Measurements from ENCODE around the gene SH3D19.
"Not testable (repeated sequence)": the region's sequence is repeated elsewhere in the genome, so short reads cannot be mapped to it uniquely, and the experiment has no call there.

The SH3D19 gene

GRCh38 chr4:151276787-151277562, 48.4 kb downstream of the SH3D19 start, which contains the start of gene PRSS48:
Gene PRSS48 (plus strand): TSS chr4:151277161. CDS start chr4:151277173, 12 bp downstream.
- Histone ChIP-seq H3K4me1 (ENCODE audit: insufficient read depth, low read length, poor library complexity, severe bottlenecking) (no peaks in the 10 kb centered on the region), H4K20me1 (ENCODE audit: insufficient read depth, low read length, poor library complexity, severe bottlenecking) (no peaks in the 10 kb centered on the region), H3K79me2 (ENCODE audit: insufficient read depth, low read length) (no peaks in the 10 kb centered on the region), H3K27me3 (ENCODE audit: insufficient read depth, low read length, poor library complexity, severe bottlenecking) (no peaks in the 10 kb centered on the region), H3K9me2 (replicated peaks; ENCODE audit: low read depth, low read length) (no peaks in the 10 kb centered on the region), H2AFZ (ENCODE audit: low read length) (0 out of 2 replicates have a peak within 1 kb of the TSS, but pooled peaks have one; percentile 53), H3F3A (ENCODE audit: low read depth) (no peaks in the 10 kb centered on the region), H3K9me3 (ENCODE audit: insufficient read depth, low read depth, low read length) (no peaks in the 10 kb centered on the region), H3K9ac (ENCODE audit: low read depth, low read length, poor library complexity, severe bottlenecking) (no peak within 1 kb of the TSS), H3K4me3 (ENCODE audit: low read length, poor library complexity, severe bottlenecking) (no peak within 1 kb of the TSS), H3K36me3 (ENCODE audit: insufficient read depth, low read length) (no peaks in the 10 kb centered on the region), H3K4me2 (ENCODE audit: low read depth, low read length, poor library complexity, severe bottlenecking) (no peak within 1 kb of the TSS)
- TF ChIP-seq CTCF (conservative IDR thresholded peaks at IDR 0.05; ENCODE audit: low read length) (peak; percentile 97), EZH2phosphoT487 (IDR thresholded peaks at IDR 0.05; ENCODE audit: borderline replicate concordance) (no peak)

- not testable (repeated sequence) for H3K4me3 ChIP-seq (ENCODE audit: low read length, poor library complexity, severe bottlenecking); H3K36me3 ChIP-seq (ENCODE audit: insufficient read depth, low read length); H3K9ac ChIP-seq (ENCODE audit: low read depth, low read length, poor library complexity, severe bottlenecking); H3K79me2 ChIP-seq (ENCODE audit: insufficient read depth, low read length); H2AFZ ChIP-seq (ENCODE audit: low read length); H3K9me2 ChIP-seq (replicated peaks; ENCODE audit: low read depth, low read length); H4K20me1 ChIP-seq (ENCODE audit: insufficient read depth, low read length, poor library complexity, severe bottlenecking); H3K4me2 ChIP-seq (ENCODE audit: low read depth, low read length, poor library complexity, severe bottlenecking); H3K27me3 ChIP-seq (ENCODE audit: insufficient read depth, low read length, poor library complexity, severe bottlenecking); H3F3A ChIP-seq (ENCODE audit: low read depth); H3K4me1 ChIP-seq (ENCODE audit: insufficient read depth, low read length, poor library complexity, severe bottlenecking); H3K9me3 ChIP-seq (ENCODE audit: insufficient read depth, low read depth, low read length)
Measured at GRCh38 chr4:151268905-151269304, 56.5 kb downstream of the SH3D19 start.

GRCh38 chr4:151267822-151268535, 57.4 kb downstream of the SH3D19 start:
- H3K4me2 ChIP-seq (ENCODE audit: low read depth, low read length, poor library complexity, severe bottlenecking) = no peak overlapping the region
- H3K27me3 ChIP-seq (ENCODE audit: insufficient read depth, low read length, poor library complexity, severe bottlenecking) = no peaks in the 10 kb centered on the region
- H3K9me3 ChIP-seq (ENCODE audit: insufficient read depth, low read depth, low read length) = no peaks in the 10 kb centered on the region
- H3K79me2 ChIP-seq (ENCODE audit: insufficient read depth, low read length) = no peaks in the 10 kb centered on the region
- no peak overlapping the region for H3K9ac ChIP-seq (ENCODE audit: low read depth, low read length, poor library complexity, severe bottlenecking)
- H3K9me2 ChIP-seq (replicated peaks; ENCODE audit: low read depth, low read length) = no peaks in the 10 kb centered on the region
- no peak overlapping the region for H3K4me3 ChIP-seq (ENCODE audit: low read length, poor library complexity, severe bottlenecking)
- TF ChIP-seq EZH2phosphoT487 (IDR thresholded peaks at IDR 0.05; ENCODE audit: borderline replicate concordance) (no peak), CTCF (conservative IDR thresholded peaks at IDR 0.05; ENCODE audit: low read length) (no peak)
- no peaks in the 10 kb centered on the region for H3F3A ChIP-seq (ENCODE audit: low read depth)
- no peak overlapping the region for H2AFZ ChIP-seq (ENCODE audit: low read length)
- H4K20me1 ChIP-seq (ENCODE audit: insufficient read depth, low read length, poor library complexity, severe bottlenecking) = no peaks in the 10 kb centered on the region
- no peaks in the 10 kb centered on the region for H3K36me3 ChIP-seq (ENCODE audit: insufficient read depth, low read length)
- H3K4me1 ChIP-seq (ENCODE audit: insufficient read depth, low read length, poor library complexity, severe bottlenecking) = no peaks in the 10 kb centered on the region

Measured in Loucy (cell line).